ENCODE data around the gene PROM2.
"Not testable (repeated sequence)": the region's sequence is repeated elsewhere in the genome, so short reads cannot be mapped to it uniquely, and the experiment has no call there.

The PROM2 gene, protein sequence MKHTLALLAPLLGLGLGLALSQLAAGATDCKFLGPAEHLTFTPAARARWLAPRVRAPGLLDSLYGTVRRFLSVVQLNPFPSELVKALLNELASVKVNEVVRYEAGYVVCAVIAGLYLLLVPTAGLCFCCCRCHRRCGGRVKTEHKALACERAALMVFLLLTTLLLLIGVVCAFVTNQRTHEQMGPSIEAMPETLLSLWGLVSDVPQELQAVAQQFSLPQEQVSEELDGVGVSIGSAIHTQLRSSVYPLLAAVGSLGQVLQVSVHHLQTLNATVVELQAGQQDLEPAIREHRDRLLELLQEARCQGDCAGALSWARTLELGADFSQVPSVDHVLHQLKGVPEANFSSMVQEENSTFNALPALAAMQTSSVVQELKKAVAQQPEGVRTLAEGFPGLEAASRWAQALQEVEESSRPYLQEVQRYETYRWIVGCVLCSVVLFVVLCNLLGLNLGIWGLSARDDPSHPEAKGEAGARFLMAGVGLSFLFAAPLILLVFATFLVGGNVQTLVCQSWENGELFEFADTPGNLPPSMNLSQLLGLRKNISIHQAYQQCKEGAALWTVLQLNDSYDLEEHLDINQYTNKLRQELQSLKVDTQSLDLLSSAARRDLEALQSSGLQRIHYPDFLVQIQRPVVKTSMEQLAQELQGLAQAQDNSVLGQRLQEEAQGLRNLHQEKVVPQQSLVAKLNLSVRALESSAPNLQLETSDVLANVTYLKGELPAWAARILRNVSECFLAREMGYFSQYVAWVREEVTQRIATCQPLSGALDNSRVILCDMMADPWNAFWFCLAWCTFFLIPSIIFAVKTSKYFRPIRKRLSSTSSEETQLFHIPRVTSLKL

GRCh38 chr2:95274291-95275150 lies at the start of gene PROM2:
PROM2 (plus strand) TSS chr2:95274449; CDS start chr2:95274586, 137 bp downstream.
- no peak for DNase-seq

DNA sequence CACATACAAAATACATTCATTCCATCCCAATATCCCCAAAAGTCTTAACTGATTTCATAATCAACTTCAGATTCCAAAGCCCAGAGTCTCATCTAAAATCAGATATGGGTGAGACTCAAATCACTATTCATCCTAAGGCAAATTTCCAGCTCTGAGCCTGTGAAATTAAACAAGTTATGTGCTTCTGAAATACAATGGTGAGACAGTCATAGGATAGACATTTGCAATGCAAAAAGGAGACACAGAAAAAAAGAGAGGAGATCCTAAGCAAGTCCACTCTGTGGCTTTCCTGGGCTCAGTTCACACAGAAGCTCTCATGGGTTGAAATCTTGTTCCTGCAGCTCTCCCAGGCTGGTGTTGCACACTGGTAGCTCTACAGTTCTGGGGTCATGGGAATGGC lies 48.6 kb upstream of the PROM2 start:
- no peak for DNase-seq

GRCh38 chr2:95231723-95232122 lies 42.5 kb upstream of the PROM2 start:
- peak; percentile 54 for DNase-seq

DNA sequence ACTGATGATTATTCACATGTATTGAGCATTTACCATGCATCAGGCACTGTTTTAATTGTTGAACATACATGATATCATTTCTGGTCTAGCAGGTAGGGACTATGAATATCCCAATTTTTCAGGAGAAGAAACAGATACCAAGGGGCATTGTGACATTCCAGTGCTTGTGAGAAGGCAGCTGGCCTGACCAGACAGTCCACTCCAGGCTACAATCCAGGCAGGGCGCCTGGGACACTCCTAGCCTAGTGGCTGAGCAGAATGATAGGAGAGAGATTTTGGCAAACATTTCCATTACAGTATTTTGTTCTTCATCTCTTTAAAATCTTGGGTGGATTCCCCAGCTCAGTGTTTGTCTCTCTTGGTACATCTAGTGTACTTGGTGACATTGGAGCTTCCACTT lies 42.0 kb upstream of the PROM2 start:
- DNase-seq, result no peak

GRCh38 chr2:95234286-95234785 lies 39.9 kb upstream of the PROM2 start:
- no peak for DNase-seq

DNA sequence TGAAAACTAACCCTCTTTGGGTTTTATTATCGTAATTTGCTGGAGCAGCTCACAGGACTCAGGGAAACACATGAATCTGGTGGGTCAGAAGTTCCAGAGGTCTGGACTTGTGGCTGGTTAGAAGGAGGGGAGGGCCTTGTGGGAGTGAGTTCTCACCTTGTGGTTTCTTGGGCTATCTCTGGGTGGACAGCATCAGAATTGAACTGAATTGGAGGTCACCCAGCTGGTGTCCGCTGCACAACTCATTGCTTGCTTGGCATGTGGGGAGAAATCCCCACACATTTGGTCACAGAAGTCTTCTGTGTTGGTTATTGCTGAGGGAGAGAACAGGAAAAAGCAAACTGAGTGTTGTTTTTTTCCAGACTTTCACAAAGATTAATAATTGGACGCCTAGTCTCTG lies 39.4 kb upstream of the PROM2 start:
- DNase-seq, result no peak

DNA sequence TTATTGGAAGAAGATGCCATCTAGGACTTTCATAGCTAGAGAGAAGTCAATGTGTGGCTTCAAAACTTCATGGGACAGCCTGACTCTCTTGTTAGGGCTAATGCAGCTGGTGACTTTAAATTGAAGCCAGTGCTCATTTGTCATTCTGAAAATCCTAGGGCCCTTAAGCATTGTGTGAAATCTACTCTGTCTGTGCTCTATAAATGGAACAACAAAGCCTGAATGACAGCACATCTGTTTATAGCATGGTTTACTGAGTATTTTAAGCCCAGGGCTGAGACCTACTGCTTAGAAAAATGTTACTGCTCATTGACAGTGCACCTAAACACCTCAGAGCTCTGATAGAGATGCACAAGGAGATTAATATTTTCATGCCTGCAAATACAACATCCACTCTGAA lies 36.1 kb upstream of the PROM2 start:
- DNase-seq, result no peak

DNA sequence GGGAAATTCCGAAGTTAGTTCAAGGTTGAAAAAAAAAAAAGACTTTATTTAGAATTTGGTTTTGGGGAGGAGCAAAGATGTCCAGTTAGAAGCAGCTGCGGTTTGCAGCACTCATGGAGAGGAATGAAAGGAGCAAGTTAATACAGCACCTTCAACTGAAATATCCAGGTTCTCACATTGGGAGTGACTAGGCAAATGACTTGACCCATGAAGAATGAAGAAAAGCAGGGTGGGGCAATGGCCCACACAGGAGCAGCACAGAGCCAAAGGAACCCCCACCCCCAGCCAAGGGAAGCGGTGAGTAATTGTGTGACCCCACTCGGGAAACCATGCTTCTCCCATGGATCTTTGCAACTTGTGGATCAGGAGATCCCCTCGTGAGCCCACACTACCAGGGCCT lies 34.2 kb upstream of the PROM2 start:
- DNase-seq, result no peak

DNA sequence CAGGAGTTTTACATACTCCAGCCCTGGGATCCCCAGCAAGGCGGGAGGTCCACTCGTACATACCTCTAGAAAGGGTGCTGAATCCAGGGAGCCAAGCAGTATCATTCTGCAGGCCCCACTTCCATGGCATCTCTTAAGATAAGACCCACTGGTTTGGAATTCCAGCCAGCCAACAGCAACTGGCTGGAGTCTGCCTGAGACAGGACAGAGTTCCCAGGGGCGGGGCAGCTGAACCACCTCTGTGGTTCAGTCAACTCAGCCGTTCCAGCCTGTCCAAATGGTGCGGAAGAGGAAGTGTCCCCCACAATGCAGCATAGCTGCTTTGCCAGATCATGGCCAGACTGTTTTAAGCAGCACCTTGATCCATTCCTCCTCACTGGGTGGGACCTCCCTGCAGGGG lies 33.7 kb upstream of the PROM2 start:
- no peak for DNase-seq

- DNase-seq, result not testable (repeated sequence)
These were observed 32.2 kb upstream of the PROM2 start for GRCh38 chr2:95242084-95242483.

DNA sequence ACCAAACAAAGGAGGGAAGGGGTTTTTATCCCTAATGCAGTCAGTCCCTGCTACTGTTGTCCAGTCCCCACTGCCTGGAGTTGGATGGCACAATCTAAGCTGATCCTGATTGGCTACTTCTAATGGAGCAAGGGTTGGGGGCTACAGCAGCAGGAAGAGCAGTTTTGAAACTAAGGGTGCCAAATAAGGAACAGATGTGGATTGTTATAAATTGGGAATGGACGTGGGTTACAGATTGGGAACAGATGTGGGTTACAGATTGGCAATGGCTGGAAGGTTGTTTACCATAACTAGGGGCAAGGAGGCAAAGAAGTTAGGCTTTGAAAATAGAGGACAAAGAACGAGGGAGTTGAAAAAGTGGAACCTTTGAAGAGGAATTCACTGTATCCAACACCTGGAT lies 16.0 kb upstream of the PROM2 start:
- no peak for DNase-seq

DNA sequence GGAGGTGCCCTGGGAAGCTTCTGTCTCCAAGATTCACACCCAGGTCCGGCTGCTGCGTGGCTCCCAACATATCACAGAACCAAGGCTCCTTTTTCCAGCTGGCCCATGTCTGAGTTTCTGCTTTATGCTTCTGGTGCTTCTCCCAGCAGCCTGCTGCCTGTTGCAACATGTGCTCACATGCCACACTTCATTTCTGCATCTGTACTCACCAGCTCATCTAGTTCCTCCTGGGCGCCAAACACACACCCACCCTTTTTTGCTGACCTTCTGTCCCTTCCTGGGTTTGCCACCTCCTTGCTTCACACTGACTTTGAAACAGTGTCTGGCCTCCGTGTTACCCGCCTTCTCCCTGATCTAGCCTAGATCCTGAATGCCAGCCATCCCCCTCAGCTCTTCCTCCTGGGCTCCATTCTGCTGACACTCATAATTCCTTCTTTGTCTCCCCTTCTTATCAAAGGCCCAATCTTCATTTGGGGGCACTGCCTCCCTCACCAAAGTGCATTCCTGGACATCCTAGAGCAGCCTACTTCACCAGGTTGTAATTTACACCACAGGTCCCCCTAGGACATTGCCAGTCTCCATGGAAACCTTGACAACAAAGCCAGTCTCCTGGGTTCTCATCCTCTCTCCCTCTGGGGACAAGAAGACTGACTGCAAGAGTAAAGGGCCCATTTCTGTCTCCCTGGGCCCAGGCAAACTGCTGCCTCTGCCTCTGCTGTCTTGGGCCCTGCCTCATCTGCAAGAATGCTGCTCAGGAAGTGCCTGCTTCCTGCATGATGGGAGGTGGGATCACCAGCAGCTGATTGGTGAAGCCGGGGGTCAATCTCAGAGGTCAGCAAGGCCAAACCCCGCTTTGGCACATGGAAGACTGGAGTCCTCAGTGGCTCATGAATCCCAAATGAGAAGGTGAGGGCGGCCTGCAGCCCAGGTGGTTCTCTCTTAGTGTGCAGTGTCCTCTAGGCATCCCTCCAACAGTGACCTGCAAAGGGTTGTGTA lies 13.9 kb upstream of the PROM2 start:
- peak; percentile 92 for DNase-seq

GRCh38 chr2:95261602-95262001 lies 12.6 kb upstream of the PROM2 start:
- DNase-seq, result peak; percentile 85

- DNase-seq, result no peak
These were observed 11.2 kb upstream of the PROM2 start for GRCh38 chr2:95262896-95263542.

GRCh38 chr2:95264624-95265023 lies 9.6 kb upstream of the PROM2 start:
- no peak for DNase-seq

- DNase-seq, result no peak
These were observed 9.1 kb upstream of the PROM2 start for GRCh38 chr2:95265182-95265581.

DNA sequence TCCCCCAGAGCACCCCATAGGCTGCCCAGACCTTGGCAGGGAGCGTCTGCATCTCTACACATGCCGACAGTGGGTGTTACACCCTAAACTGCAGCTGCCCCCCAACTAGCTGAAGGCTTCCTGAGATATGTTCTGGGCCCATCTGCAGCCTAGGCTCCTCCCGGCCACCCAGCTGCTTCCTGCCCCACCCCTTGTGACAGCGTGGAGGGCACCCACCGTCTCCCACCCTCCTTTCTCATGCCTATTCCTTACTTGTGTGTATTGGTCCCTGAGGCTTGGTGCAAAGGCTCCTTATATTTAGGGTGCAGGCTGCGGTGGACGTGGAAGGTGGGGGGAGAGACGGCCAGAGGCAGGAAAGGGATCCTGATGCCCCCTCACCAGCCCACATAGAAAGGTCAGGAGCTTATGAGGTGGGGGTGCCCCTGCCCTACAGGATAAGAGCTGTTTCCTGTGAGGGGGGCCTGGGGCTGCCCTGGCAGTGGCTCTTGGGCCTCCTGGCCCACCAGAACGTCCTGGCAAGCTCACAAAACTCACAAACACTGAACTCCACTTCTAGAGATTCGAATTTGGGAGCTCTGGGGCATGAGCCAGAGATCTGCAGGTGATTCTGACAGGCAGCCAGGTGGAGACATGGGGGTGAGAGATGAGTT lies 7.3 kb upstream of the PROM2 start:
- DNase-seq, result no peak

DNA sequence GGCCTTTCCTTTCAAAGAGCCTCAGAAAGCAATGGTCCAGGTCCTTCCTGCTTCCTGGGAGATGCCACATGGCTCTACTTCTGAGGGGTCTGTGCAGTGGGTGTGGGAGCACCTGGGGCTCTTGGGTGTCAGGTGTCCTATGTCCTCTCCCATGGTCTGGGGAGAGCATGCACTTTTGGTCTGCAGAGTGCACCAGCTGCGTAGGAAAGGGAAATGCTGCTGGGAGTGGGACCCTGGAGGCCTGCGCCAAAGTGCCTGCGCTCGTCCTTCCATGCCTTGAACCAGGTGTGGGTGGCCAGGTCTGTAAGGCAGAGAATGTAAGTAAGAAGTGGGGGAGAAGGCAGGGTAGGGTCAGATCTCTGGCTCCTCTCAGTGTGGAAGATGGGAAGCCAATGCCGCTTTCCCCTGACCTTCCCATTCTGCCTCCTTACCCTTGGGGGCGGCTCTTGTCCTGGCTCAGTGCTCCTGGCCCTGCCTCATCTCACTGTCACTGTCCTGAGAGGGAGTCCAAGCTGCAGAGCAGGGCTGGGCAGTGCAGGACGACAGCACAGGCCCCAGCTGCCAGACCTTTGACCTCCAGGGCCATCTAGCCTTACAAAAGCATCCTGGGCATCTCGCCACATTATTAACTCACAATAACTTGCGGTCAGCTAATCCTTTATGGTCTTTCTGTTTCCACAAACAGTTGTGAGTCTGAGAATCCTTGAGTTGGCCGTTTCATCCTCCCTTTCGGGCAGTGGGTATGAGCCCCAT lies 6.6 kb upstream of the PROM2 start:
- no peak for DNase-seq

GRCh38 chr2:95268211-95269035 lies 5.8 kb upstream of the PROM2 start:
- DNase-seq, result no peak

Measured in inflammatory macrophage treated with lipopolysaccharide for 4 hours (primary cell).